H1 (cell line): Measurements from ENCODE around the gene DCAF17. TPM values are rescaled to one million over a fixed set of nuclear protein-coding genes. Genes with fewer than 3 reads are reported as not detected.

Source experiments
- CHD7 ChIP-seq: fragments of 300-600 bp; sonication (generic); IDR thresholded peaks from 2 replicates; pipeline ENCODE4 v1.7.1; 2012; ENCODE audit warnings: low read length, moderate library complexity, mild to moderate bottlenecking, inconsistent platforms; ENCODE audit not compliant: insufficient replicate concordance
- PHF8 ChIP-seq: fragments of 200-600 bp; sonication (generic); conservative IDR thresholded peaks from 2 replicates; pipeline ENCODE4 v1.7.1; 2012; ENCODE audit warnings: low read depth, mild to moderate bottlenecking, inconsistent platforms, low read length, moderate library complexity
- POLR2A ChIP-seq, 2 experiments: IDR thresholded peaks; 1 replicate in 1 of 2; 2 replicates in 1 of 2; pipeline ENCODE4 v1.6.1; 2011; ENCODE audit warnings: low read depth in 2 of 2, low read length in 2 of 2, mild to moderate bottlenecking in 2 of 2; ENCODE audit errors: control extremely low read depth in 1 of 2
- polyA plus RNA-seq, 7 experiments: library from polyadenylated mRNA; depleted of rRNA in 3 of 7; stranded (reverse) in 5 of 7; unstranded in 2 of 7; fragments of >200 nt in 5 of 7; fragments of 200-250 nt in 2 of 7; gene quantifications; 1 replicate in 5 of 7; 2 replicates in 1 of 7; 4 replicates in 1 of 7; pipeline versions ENCODE4 v1.2.1 to v1.2.3, GENCODE V29; 2011 to 2013; ENCODE audit warnings: missing spikeins in 2 of 7, mixed read lengths in 2 of 7
- total RNA-seq: library from RNA; stranded (reverse); fragmentation: NEBNext Ultra II Directional; extraction: Animal tissue kit (Norgen Biotek cat#: 25700); gene quantifications from 2 replicates; pipeline ENCODE4 v1.2.1, GENCODE V29; 2021

Gene DCAF17
- total and polyA plus RNA-seq, 2 of the 8 experiments (the other 6 are each of a cell fraction or from before 2014, with no cell fraction given): 10.7 to 30.0 TPM

- TF ChIP-seq CHD7 (no peak), POLR2A (IDR thresholded peaks at IDR 0.05; ENCODE audit: control extremely low read depth in 1 of 2, low read depth in 2 of 2, low read length in 2 of 2) (no peak), PHF8 (no peak)
Observed at GRCh38 chr2:171520471-171520870, 86.4 kb downstream of the DCAF17 start (continued).
